Tibial nerve (tissue), 4 donors: Measurements from ENCODE around the gene CD1D. TPM values are rescaled to one million over a fixed set of nuclear protein-coding genes. Genes with fewer than 3 reads are reported as not detected.

Experiments used
- DNase-seq, 2 donors: peaks; one replicate each; pipeline ENCODE4 v3.0.0-alpha.2; 2019; ENCODE audit warnings: low spot score in 2 of 2
- H3K27ac ChIP-seq, 4 donors: fragments of 200-600 bp; sonication (generic) in 3 of 4; one replicate each; pipeline ENCODE4 v1.5.1; 2017 to 2019; ENCODE audit warnings: mild to moderate bottlenecking in 1 of 4
- H3K27me3 ChIP-seq, 2 donors: fragments of 200-600 bp; sonication (generic) in 1 of 2; one replicate each; pipeline versions ENCODE4 v1.5.1 to v1.6.0; 2017 to 2019
- H3K36me3 ChIP-seq, 3 donors: fragments of 200-600 bp; sonication (generic); one replicate each; pipeline ENCODE4 v1.5.1; 2018 to 2019
- H3K4me1 ChIP-seq, 4 donors: fragments of 200-600 bp; sonication (generic) in 3 of 4; one replicate each; pipeline ENCODE4 v1.5.1; 2017 to 2019
- H3K4me3 ChIP-seq, 4 donors: fragments of 200-600 bp; sonication (generic) in 3 of 4; one replicate each; pipeline ENCODE4 v1.5.1; 2017 to 2019; ENCODE audit warnings: mild to moderate bottlenecking in 1 of 4, moderate library complexity in 1 of 4
- H3K9me3 ChIP-seq, 4 donors: fragments of 200-600 bp; sonication (generic) in 3 of 4; one replicate each; pipeline ENCODE4 v1.5.1; 2017 to 2019
- CTCF ChIP-seq, 5 experiments: fragments of 200-600 bp in 3 of 5; fragments of 450-650 bp in 2 of 5; sonication (generic) in 3 of 5; IDR thresholded peaks; one replicate each; pipeline ENCODE4 v1.5.1; 2016 to 2019; ENCODE audit warnings: antibody characterized with exemption in 5 of 5, mild to moderate bottlenecking in 3 of 5, moderate library complexity in 2 of 5
- EP300 ChIP-seq, 2 donors: sonication (generic); formaldehyde crosslinking; IDR thresholded peaks; one replicate each; pipeline ENCODE4 v1.6.1; 2017; ENCODE audit warnings: antibody characterized with exemption in 2 of 2, mild to moderate bottlenecking in 1 of 2
- POLR2A ChIP-seq, 2 donors: fragments of 450-650 bp; IDR thresholded peaks; one replicate each; pipeline ENCODE4 v1.6.1; 2017; ENCODE audit warnings: antibody characterized with exemption in 2 of 2, mild to moderate bottlenecking in 2 of 2, moderate library complexity in 2 of 2
- WGBS, 2 donors: methylation state at CpG; one replicate each; pipeline ENCODE4 v1.1.5; 2018; 5-methylcytosine and 5-hydroxymethylcytosine counted together
- total RNA-seq, 4 donors: library from RNA; depleted of rRNA; stranded (reverse); fragments of >200 nt; gene quantifications; one replicate each; pipeline ENCODE4 v1.1.0, GENCODE V29; 2016

Gene CD1D
- total RNA-seq, 4 donors from 2014 or later = 0.63 to 4.2 (median 2.2) TPM

GRCh38 chr1:158149577-158150269, 31.0 kb upstream of the CD1D start:
- WGBS, 2 donors = 6 to 8% methylated on average over 31 of the region's 31 CpGs
- TF ChIP-seq EP300 (IDR thresholded peaks at IDR 0.05) (peak; percentile 94 to 98), POLR2A (IDR thresholded peaks at IDR 0.05) (peak in 1 of 2 donors; percentile 19), CTCF (IDR thresholded peaks at IDR 0.05) (peak in 1 of 5 experiments; percentile 24)
- DNase-seq = peak; percentile 88 to 95
- no peaks in the 10 kb centered on the region for H3K9me3 ChIP-seq
- H3K4me3 ChIP-seq = peak overlapping the region; percentile 29 to 53 (median 40)
- no peaks in the 10 kb centered on the region for H3K36me3 ChIP-seq
- H3K4me1 ChIP-seq = peaks cover 0 to 33% (median 16%) of the 10 kb centered on the region in 4 donors
- H3K27ac ChIP-seq = peak overlapping the region; percentile 52 to 84 (median 70)
- H3K27me3 ChIP-seq = no peaks in the 10 kb centered on the region

GRCh38 chr1:158150523-158150922, 30.2 kb upstream of the CD1D start:
- no peak overlapping the region for H3K4me3 ChIP-seq
- no peak for DNase-seq
- no peak for TF ChIP-seq EP300 (IDR thresholded peaks at IDR 0.05)
- no peak for TF ChIP-seq POLR2A (IDR thresholded peaks at IDR 0.05)
- no peak for TF ChIP-seq CTCF (IDR thresholded peaks at IDR 0.05)
- no peaks in the 10 kb centered on the region for H3K36me3 ChIP-seq
- H3K27ac ChIP-seq = peak overlapping the region in 1 of 4 donors; percentile 84
- peaks cover 0 to 28% (median 14%) of the 10 kb centered on the region in 4 donors for H3K4me1 ChIP-seq
- H3K9me3 ChIP-seq = no peaks in the 10 kb centered on the region
- no peaks in the 10 kb centered on the region for H3K27me3 ChIP-seq
- WGBS, 2 donors = 79 to 85% methylated on average over 1 of the region's 1 CpG

GRCh38 chr1:158153179-158153578, 27.5 kb upstream of the CD1D start:
- H3K9me3 ChIP-seq = no peaks in the 10 kb centered on the region
- no peaks in the 10 kb centered on the region for H3K27me3 ChIP-seq
- H3K4me3 ChIP-seq = no peak overlapping the region
- TF ChIP-seq CTCF (IDR thresholded peaks at IDR 0.05) (no peak), POLR2A (IDR thresholded peaks at IDR 0.05) (no peak), EP300 (IDR thresholded peaks at IDR 0.05) (no peak)
- no peak for DNase-seq
- H3K4me1 ChIP-seq = peaks cover 0 to 15% (median 9%) of the 10 kb centered on the region in 4 donors
- WGBS, 2 donors = 81 to 83% methylated on average over 1 of the region's 1 CpG
- H3K27ac ChIP-seq = no peak overlapping the region
- no peaks in the 10 kb centered on the region for H3K36me3 ChIP-seq

GRCh38 chr1:158153746-158154444, 26.8 kb upstream of the CD1D start:
- Histone ChIP-seq H3K27ac (peak overlapping the region in 1 of 4 donors; percentile 21), H3K4me3 (no peak overlapping the region), H3K27me3 (no peaks in the 10 kb centered on the region), H3K4me1 (peaks cover 0 to 12% (median 8%) of the 10 kb centered on the region in 4 donors), H3K36me3 (no peaks in the 10 kb centered on the region), H3K9me3 (no peaks in the 10 kb centered on the region)
- no peak for TF ChIP-seq POLR2A (IDR thresholded peaks at IDR 0.05)
- TF ChIP-seq EP300 (IDR thresholded peaks at IDR 0.05) = no peak
- no peak for TF ChIP-seq CTCF (IDR thresholded peaks at IDR 0.05)
- DNase-seq = no peak
- 75 to 76% methylated on average over 5 of the region's 5 CpGs for WGBS, 2 donors

GRCh38 chr1:158154501-158154900, 26.2 kb upstream of the CD1D start:
- peaks cover 0 to 6% (median 2%) of the 10 kb centered on the region in 4 donors for H3K4me1 ChIP-seq
- DNase-seq = no peak
- TF ChIP-seq CTCF (IDR thresholded peaks at IDR 0.05) = no peak
- no peak for TF ChIP-seq POLR2A (IDR thresholded peaks at IDR 0.05)
- TF ChIP-seq EP300 (IDR thresholded peaks at IDR 0.05) = no peak
- H3K27me3 ChIP-seq = no peaks in the 10 kb centered on the region
- no peak overlapping the region for H3K4me3 ChIP-seq
- H3K36me3 ChIP-seq = no peaks in the 10 kb centered on the region
- peak overlapping the region in 1 of 4 donors; percentile 21 for H3K27ac ChIP-seq
- no peaks in the 10 kb centered on the region for H3K9me3 ChIP-seq
- WGBS, 2 donors = 70 to 75% methylated on average over 3 of the region's 3 CpGs
